Liver (tissue), 9 donors: ENCODE results near the gene FUT2. TPM values are rescaled to one million over a fixed set of nuclear protein-coding genes. Genes with fewer than 3 reads are reported as not detected.
A peak's percentile ranks its signal among the peaks of the same experiment; 100 is the strongest.

ENCODE experiments used
- DNase-seq: peaks from one replicate; pipeline ENCODE4 v3.0.0-alpha.2; 2017; ENCODE audit warnings: low spot score
- H3K27ac ChIP-seq, 2 donors: one replicate each; pipeline ENCODE4 v1.7.0; 2013; ENCODE audit warnings: inconsistent platforms in 2 of 2, low read length in 2 of 2, control low read depth in 1 of 2, low read depth in 1 of 2, mild to moderate bottlenecking in 1 of 2
- H3K27me3 ChIP-seq, 4 donors: one replicate each; pipeline versions ENCODE4 v1.6.1 to v1.7.0; 2013; ENCODE audit warnings: low read length in 3 of 4, inconsistent platforms in 1 of 4, mild to moderate bottlenecking in 1 of 4, moderate library complexity in 1 of 4; ENCODE audit not compliant: control insufficient read depth in 4 of 4, insufficient read depth in 4 of 4
- H3K36me3 ChIP-seq, 4 donors: one replicate each; pipeline versions ENCODE4 v1.6.1 to v1.7.0; 2013; ENCODE audit warnings: low read length in 3 of 4, mild to moderate bottlenecking in 3 of 4, low read depth in 1 of 4, moderate library complexity in 1 of 4; ENCODE audit not compliant: control insufficient read depth in 4 of 4, insufficient read depth in 3 of 4
- H3K4me1 ChIP-seq, 4 donors: one replicate each; pipeline versions ENCODE4 v1.6.1 to v1.7.0; 2013; ENCODE audit warnings: low read length in 3 of 4, mild to moderate bottlenecking in 3 of 4, moderate library complexity in 1 of 4; ENCODE audit not compliant: control insufficient read depth in 4 of 4, insufficient read depth in 4 of 4
- H3K4me3 ChIP-seq, 3 donors: one replicate each; pipeline versions ENCODE4 v1.6.1 to v1.7.0; 2013; ENCODE audit warnings: low read length in 3 of 3, control low read depth in 1 of 3, low read depth in 1 of 3, mild to moderate bottlenecking in 1 of 3
- H3K9ac ChIP-seq, 2 donors: one replicate each; pipeline ENCODE4 v1.7.0; 2013; ENCODE audit warnings: low read length in 2 of 2, mild to moderate bottlenecking in 2 of 2, moderate library complexity in 2 of 2, control low read depth in 1 of 2, low read depth in 1 of 2
- H3K9me3 ChIP-seq, 4 donors: one replicate each; pipeline versions ENCODE4 v1.6.1 to v1.7.0; 2013; ENCODE audit warnings: low read length in 3 of 4; ENCODE audit not compliant: control insufficient read depth in 4 of 4
- EGR1 ChIP-seq, 2 donors: IDR thresholded peaks; 2 replicates each; pipeline ENCODE4 v1.6.1; 2016 to 2018; ENCODE audit warnings: antibody characterized with exemption in 2 of 2, low read depth in 2 of 2
- FOXA1 ChIP-seq: IDR thresholded peaks from 2 replicates; pipeline ENCODE4 v1.6.1; 2016; ENCODE audit warnings: antibody characterized with exemption
- FOXA2 ChIP-seq: IDR thresholded peaks from 2 replicates; pipeline ENCODE4 v1.6.1; 2016; ENCODE audit warnings: antibody characterized with exemption
- GABPA ChIP-seq, 2 donors: IDR thresholded peaks in 1 of 2; conservative IDR thresholded peaks in 1 of 2; 2 replicates each; pipeline ENCODE4 v1.6.1; 2016; ENCODE audit warnings: antibody characterized with exemption in 2 of 2, mild to moderate bottlenecking in 1 of 2, moderate library complexity in 1 of 2
- HNF4A ChIP-seq, 2 donors: conservative IDR thresholded peaks; 2 replicates each; pipeline ENCODE4 v1.6.1; 2016; ENCODE audit warnings: antibody characterized with exemption in 2 of 2, mild to moderate bottlenecking in 2 of 2
- HNF4G ChIP-seq: IDR thresholded peaks from 2 replicates; pipeline ENCODE4 v1.6.1; 2016; ENCODE audit warnings: antibody characterized with exemption
- JUND ChIP-seq, 2 donors: IDR thresholded peaks; 2 replicates each; pipeline ENCODE4 v1.6.1; 2016; ENCODE audit warnings: antibody characterized with exemption in 2 of 2
- NR2F2 ChIP-seq: IDR thresholded peaks from 2 replicates; pipeline ENCODE4 v1.6.1; 2016; ENCODE audit warnings: antibody characterized with exemption
- RAD21 ChIP-seq, 2 donors: IDR thresholded peaks; 2 replicates each; pipeline ENCODE4 v1.6.1; 2016; ENCODE audit warnings: antibody characterized with exemption in 2 of 2, mild to moderate bottlenecking in 2 of 2
- RXRA ChIP-seq, 2 donors: IDR thresholded peaks; 2 replicates each; pipeline ENCODE4 v1.6.1; 2017 to 2018; ENCODE audit warnings: antibody characterized with exemption in 2 of 2, mild to moderate bottlenecking in 1 of 2
- SP1 ChIP-seq: IDR thresholded peaks from 2 replicates; pipeline ENCODE4 v1.6.1; 2018; ENCODE audit warnings: antibody characterized with exemption, mild to moderate bottlenecking
- TAF1 ChIP-seq: conservative IDR thresholded peaks from 2 replicates; pipeline ENCODE4 v1.6.1; 2016; ENCODE audit warnings: antibody characterized with exemption, mild to moderate bottlenecking
- YY1 ChIP-seq: IDR thresholded peaks from 2 replicates; pipeline ENCODE4 v1.6.1; 2016; ENCODE audit warnings: antibody characterized with exemption, mild to moderate bottlenecking
- WGBS: extraction: QIAGEN DNeasy Blood & Tissue Kit; methylation state at CpG from one replicate; pipeline ENCODE4 v1.1.7; 2013; 5-methylcytosine and 5-hydroxymethylcytosine counted together
- polyA plus RNA-seq, 2 donors: library from polyadenylated mRNA; stranded (reverse) in 1 of 2; unstranded in 1 of 2; fragments of 200-250 nt in 1 of 2; fragments of >200 nt in 1 of 2; fragmentation: Nextera tagmentation in 1 of 2; extraction: Ambion mirVana in 1 of 2; gene quantifications; one replicate each; pipeline versions ENCODE4 v1.2.1 to v1.2.3, GENCODE V29; 2013 to 2015
- total RNA-seq, 2 donors: library from RNA; depleted of rRNA; stranded (reverse); fragments of >200 nt; gene quantifications; one replicate each; pipeline ENCODE4 v1.2.3, GENCODE V29; 2014
- TF ChIP-seq, protein P1 (sequence below): IDR thresholded peaks from 2 replicates; pipeline ENCODE4 v1.6.1; 2016; ENCODE audit warnings: antibody characterized with exemption
- TF ChIP-seq, protein P2 (sequence below): IDR thresholded peaks from 2 replicates; pipeline ENCODE4 v1.6.1; 2016; ENCODE audit warnings: antibody characterized with exemption
- TF ChIP-seq, protein P3 (sequence below): IDR thresholded peaks from 2 replicates; pipeline ENCODE4 v1.6.1; 2016; ENCODE audit warnings: antibody characterized with exemption
- TF ChIP-seq, protein P4 (sequence below): IDR thresholded peaks from 2 replicates; pipeline ENCODE4 v1.6.1; 2016; ENCODE audit warnings: antibody characterized with exemption, mild to moderate bottlenecking
- TF ChIP-seq, protein P5 (sequence below): fragments of 150-350 bp; IDR thresholded peaks from 2 replicates; pipeline ENCODE4 v1.5.1; 2017; ENCODE audit warnings: improper control_type of control experiment, low read depth, low read length; ENCODE audit not compliant: missing input control
- donor health status: healthy.
- donor health status: healthy.
- donor health status: healthy.
- donor health status: healthy.
- donor health status: healthy.

Gene FUT2
- total RNA-seq (under 1 TPM in 1 of 2 donors, not detected in 1; 0.05 TPM), polyA plus RNA-seq (under 1 TPM; 0.02 to 0.38 TPM)

DNA sequence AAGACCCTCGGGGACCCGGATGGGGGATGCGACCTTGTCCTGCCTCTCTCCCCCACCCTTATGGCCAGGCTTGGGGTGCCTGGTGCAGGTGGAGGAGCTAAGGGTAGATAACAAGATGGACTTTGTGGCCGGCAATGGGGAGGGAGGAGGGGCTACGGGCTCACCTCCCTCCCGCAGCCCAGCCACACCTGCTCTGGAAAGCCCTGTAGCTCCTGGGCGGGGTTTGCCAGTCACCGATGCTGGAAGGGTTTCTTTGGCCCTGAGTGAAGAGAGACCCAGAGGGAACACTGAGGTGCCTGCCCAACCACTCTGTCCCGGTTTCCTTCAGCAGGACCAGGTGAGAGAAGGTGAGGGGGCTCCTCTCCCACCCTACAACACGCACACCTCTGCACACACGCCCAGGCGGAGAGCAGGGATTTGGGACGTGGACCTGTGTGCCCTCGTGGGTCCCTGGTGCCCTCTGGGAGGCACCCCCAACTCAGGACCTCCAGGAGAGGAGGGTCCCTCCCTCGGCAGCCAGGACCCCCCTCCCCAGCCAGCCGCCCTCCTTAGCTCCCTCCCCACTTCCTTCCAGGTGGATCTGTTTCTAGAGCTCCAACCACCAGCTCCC is at the start of gene FUT2:
TSS of gene FUT2 (plus strand) at position 229 of the 610 bp plus-strand sequence. CDS start 6,986 bp downstream, outside the sequence.
- WGBS, result 32% methylated on average over 16 of the region's 16 CpGs
- H3K27ac ChIP-seq, result peak within 1 kb of the TSS in 1 of 2 donors; percentile 27
- H3K4me1 ChIP-seq, result peaks cover 0 to 6% (median 2%) of the 10 kb centered on the region in 4 donors
- no peak for DNase-seq
- TF ChIP-seq YY1, result no peak
- no peak for TF ChIP-seq SP1
- no peak for TF ChIP-seq NR2F2
- TF ChIP-seq GABPA (IDR thresholded peaks at IDR 0.05 in 1 of 2, conservative IDR thresholded peaks at IDR 0.05 in 1 of 2), result no peak
- TF ChIP-seq, protein P1, sequence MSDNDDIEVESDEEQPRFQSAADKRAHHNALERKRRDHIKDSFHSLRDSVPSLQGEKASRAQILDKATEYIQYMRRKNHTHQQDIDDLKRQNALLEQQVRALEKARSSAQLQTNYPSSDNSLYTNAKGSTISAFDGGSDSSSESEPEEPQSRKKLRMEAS, result no peak
- TF ChIP-seq HNF4G, result no peak
- TF ChIP-seq HNF4A (conservative IDR thresholded peaks at IDR 0.05), result no peak
- TF ChIP-seq EGR1 (IDR thresholded peaks at IDR 0.05; ENCODE audit: low read depth in 2 of 2), result no peak
- TF ChIP-seq, protein P2, sequence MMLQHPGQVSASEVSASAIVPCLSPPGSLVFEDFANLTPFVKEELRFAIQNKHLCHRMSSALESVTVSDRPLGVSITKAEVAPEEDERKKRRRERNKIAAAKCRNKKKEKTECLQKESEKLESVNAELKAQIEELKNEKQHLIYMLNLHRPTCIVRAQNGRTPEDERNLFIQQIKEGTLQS, result no peak
- no peak for TF ChIP-seq TAF1
- no peak for TF ChIP-seq JUND (IDR thresholded peaks at IDR 0.05)
- peak within 1 kb of the TSS in 1 of 3 donors; percentile 16 for H3K4me3 ChIP-seq
- no peaks in the 10 kb centered on the region for H3K27me3 ChIP-seq
- no peak within 1 kb of the TSS for H3K9ac ChIP-seq
- no peaks in the 10 kb centered on the region for H3K36me3 ChIP-seq
- no peaks in the 10 kb centered on the region for H3K9me3 ChIP-seq

DNA sequence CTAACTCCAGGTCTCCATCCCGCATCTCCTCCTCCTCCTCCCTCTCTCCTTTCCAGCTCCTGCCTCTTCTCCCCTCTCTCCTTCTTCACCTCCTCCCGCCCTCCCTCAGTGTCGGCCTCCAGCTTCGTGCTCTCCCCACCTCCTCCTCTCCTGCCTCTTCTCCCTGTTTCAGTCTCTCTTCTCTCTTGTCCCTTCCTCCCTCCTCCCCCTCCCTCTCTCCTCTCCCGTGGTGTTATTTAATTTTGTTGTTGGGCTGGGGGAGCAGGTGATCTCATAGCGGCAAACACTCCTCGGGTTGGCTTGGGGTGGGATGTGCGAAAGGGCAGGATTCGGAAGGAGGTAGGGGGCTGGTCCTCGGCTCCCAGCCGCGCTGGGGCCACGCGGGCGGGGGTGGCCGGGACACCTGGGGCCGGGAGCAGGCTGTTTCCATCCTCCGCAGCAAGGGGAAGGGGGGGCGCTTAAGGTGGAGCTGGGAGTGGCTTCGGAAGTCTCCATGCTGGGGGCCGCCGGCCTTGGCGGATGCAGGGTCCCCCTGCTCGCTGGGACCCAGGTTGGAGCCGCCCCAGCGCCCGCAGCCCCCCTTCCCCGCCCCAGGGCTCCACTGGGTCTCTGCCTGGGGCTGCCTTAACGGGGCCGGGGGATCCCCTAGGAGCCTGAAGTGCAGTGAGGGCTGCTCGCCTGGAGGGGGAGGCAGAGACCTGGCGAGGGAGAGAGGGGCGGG is 49.6 kb upstream of the FUT2 start, which contains the start of gene CA11:
TSS of gene CA11 (minus strand) at position 187 of the 721 bp plus-strand sequence. CDS start 555 bp downstream, outside the sequence.
- Histone ChIP-seq H3K27ac (peak within 1 kb of the TSS; percentile 64 to 82), H3K9me3 (no peaks in the 10 kb centered on the region), H3K36me3 (no peaks in the 10 kb centered on the region), H3K27me3 (no peaks in the 10 kb centered on the region), H3K4me1 (peaks cover 2 to 21% (median 11%) of the 10 kb centered on the region in 4 donors), H3K4me3 (peak within 1 kb of the TSS; percentile 8 to 35 (median 11)), H3K9ac (peak within 1 kb of the TSS; percentile 32 to 34)
- WGBS, result 2% methylated on average over 33 of the region's 33 CpGs
- TF ChIP-seq TAF1 (no peak), SP1 (no peak), YY1 (no peak), RAD21 (IDR thresholded peaks at IDR 0.05) (peak; percentile 83 to 87), HNF4G (no peak), HNF4A (conservative IDR thresholded peaks at IDR 0.05) (no peak), JUND (IDR thresholded peaks at IDR 0.05) (no peak), NR2F2 (no peak), EGR1 (IDR thresholded peaks at IDR 0.05; ENCODE audit: low read depth in 2 of 2) (no peak), GABPA (IDR thresholded peaks at IDR 0.05 in 1 of 2, conservative IDR thresholded peaks at IDR 0.05 in 1 of 2) (no peak), FOXA2 (no peak), RXRA (IDR thresholded peaks at IDR 0.05) (no peak), FOXA1 (no peak)
- TF ChIP-seq, protein P3, sequence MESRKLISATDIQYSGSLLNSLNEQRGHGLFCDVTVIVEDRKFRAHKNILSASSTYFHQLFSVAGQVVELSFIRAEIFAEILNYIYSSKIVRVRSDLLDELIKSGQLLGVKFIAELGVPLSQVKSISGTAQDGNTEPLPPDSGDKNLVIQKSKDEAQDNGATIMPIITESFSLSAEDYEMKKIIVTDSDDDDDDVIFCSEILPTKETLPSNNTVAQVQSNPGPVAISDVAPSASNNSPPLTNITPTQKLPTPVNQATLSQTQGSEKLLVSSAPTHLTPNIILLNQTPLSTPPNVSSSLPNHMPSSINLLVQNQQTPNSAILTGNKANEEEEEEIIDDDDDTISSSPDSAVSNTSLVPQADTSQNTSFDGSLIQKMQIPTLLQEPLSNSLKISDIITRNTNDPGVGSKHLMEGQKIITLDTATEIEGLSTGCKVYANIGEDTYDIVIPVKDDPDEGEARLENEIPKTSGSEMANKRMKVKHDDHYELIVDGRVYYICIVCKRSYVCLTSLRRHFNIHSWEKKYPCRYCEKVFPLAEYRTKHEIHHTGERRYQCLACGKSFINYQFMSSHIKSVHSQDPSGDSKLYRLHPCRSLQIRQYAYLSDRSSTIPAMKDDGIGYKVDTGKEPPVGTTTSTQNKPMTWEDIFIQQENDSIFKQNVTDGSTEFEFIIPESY, result no peak
- TF ChIP-seq, protein P1, result no peak
- TF ChIP-seq, protein P2, result no peak
- TF ChIP-seq, protein P4, sequence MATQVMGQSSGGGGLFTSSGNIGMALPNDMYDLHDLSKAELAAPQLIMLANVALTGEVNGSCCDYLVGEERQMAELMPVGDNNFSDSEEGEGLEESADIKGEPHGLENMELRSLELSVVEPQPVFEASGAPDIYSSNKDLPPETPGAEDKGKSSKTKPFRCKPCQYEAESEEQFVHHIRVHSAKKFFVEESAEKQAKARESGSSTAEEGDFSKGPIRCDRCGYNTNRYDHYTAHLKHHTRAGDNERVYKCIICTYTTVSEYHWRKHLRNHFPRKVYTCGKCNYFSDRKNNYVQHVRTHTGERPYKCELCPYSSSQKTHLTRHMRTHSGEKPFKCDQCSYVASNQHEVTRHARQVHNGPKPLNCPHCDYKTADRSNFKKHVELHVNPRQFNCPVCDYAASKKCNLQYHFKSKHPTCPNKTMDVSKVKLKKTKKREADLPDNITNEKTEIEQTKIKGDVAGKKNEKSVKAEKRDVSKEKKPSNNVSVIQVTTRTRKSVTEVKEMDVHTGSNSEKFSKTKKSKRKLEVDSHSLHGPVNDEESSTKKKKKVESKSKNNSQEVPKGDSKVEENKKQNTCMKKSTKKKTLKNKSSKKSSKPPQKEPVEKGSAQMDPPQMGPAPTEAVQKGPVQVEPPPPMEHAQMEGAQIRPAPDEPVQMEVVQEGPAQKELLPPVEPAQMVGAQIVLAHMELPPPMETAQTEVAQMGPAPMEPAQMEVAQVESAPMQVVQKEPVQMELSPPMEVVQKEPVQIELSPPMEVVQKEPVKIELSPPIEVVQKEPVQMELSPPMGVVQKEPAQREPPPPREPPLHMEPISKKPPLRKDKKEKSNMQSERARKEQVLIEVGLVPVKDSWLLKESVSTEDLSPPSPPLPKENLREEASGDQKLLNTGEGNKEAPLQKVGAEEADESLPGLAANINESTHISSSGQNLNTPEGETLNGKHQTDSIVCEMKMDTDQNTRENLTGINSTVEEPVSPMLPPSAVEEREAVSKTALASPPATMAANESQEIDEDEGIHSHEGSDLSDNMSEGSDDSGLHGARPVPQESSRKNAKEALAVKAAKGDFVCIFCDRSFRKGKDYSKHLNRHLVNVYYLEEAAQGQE, result no peak
- TF ChIP-seq, protein P5, sequence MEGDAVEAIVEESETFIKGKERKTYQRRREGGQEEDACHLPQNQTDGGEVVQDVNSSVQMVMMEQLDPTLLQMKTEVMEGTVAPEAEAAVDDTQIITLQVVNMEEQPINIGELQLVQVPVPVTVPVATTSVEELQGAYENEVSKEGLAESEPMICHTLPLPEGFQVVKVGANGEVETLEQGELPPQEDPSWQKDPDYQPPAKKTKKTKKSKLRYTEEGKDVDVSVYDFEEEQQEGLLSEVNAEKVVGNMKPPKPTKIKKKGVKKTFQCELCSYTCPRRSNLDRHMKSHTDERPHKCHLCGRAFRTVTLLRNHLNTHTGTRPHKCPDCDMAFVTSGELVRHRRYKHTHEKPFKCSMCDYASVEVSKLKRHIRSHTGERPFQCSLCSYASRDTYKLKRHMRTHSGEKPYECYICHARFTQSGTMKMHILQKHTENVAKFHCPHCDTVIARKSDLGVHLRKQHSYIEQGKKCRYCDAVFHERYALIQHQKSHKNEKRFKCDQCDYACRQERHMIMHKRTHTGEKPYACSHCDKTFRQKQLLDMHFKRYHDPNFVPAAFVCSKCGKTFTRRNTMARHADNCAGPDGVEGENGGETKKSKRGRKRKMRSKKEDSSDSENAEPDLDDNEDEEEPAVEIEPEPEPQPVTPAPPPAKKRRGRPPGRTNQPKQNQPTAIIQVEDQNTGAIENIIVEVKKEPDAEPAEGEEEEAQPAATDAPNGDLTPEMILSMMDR, result peak; percentile 70
- DNase-seq, result peak; percentile 78
